ENCODE data around the gene RPTOR.
"Not testable (repeated sequence)": the region's sequence is repeated elsewhere in the genome, so short reads cannot be mapped to it uniquely, and the experiment has no call there.

The RPTOR gene

DNA sequence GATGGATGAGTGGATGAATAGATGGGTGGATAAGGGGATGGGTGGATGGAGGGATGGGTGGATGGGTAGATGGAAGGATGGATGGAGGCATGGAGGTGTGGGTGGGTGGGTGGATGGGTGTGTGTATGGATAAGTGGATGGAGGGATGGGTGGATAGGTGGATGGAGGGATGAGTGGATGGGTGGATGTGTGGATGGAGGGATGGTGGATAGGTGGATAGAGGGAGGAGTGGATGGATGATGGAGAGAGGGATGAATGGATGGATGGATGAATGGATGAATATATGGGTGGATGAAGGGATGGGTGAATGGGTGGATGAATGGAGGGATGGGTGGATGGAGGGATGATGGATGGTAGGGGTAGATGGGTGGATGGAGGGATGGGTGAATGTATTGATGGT lies 40.7 kb upstream of the RPTOR start:
- Histone ChIP-seq H2AFZ (ENCODE audit: low read length) (no peak overlapping the region), H3K27me3 (ENCODE audit: insufficient read depth, low read length) (no peaks in the 10 kb centered on the region; the same call in 1 of the 2 replicates), H3K36me3 (ENCODE audit: insufficient read depth, low read length) (no peaks in the 10 kb centered on the region; the same call in 1 of the 2 replicates), H3K4me2 (ENCODE audit: low read length) (no peak overlapping the region), H3K9me2 (ENCODE audit: low read depth, low read length) (no peaks in the 10 kb centered on the region), H3K27ac (ENCODE audit: low read depth, low read length, poor library complexity, severe bottlenecking) (no peak overlapping the region), H3K4me1 (ENCODE audit: insufficient read depth, low read length, severe bottlenecking) (peaks cover 21% of the 10 kb centered on the region), H3K4me3 (ENCODE audit: low read depth, low read length, poor library complexity, severe bottlenecking) (no peak overlapping the region), H3K9me3 (ENCODE audit: low read length) (no peaks in the 10 kb centered on the region), H3K79me2 (ENCODE audit: insufficient read depth, low read length) (no peaks in the 10 kb centered on the region), H4K20me1 (ENCODE audit: insufficient read depth, low read length) (no peaks in the 10 kb centered on the region), H3F3A (ENCODE audit: insufficient read depth, low read length) (no peaks in the 10 kb centered on the region), H3K9ac (ENCODE audit: low read length) (no peak overlapping the region)
- TF ChIP-seq CTCF (IDR thresholded peaks at IDR 0.05; ENCODE audit: low read length) (no peak), EZH2 (IDR thresholded peaks at IDR 0.05; ENCODE audit: borderline replicate concordance, low read length) (no peak)

- Histone ChIP-seq H3K79me2 (ENCODE audit: insufficient read depth, low read length) (no peaks in the 10 kb centered on the region), H3K9me2 (ENCODE audit: low read depth, low read length) (no peaks in the 10 kb centered on the region), H2AFZ (ENCODE audit: low read length) (no peak overlapping the region), H3K9me3 (ENCODE audit: low read length) (no peaks in the 10 kb centered on the region), H3K9ac (ENCODE audit: low read length) (no peak overlapping the region), H3K4me2 (ENCODE audit: low read length) (no peak overlapping the region), H3K36me3 (ENCODE audit: insufficient read depth, low read length) (no peaks in the 10 kb centered on the region; the same call in 1 of the 2 replicates), H3K27ac (ENCODE audit: low read depth, low read length, poor library complexity, severe bottlenecking) (no peak overlapping the region), H4K20me1 (ENCODE audit: insufficient read depth, low read length) (no peaks in the 10 kb centered on the region), H3F3A (ENCODE audit: insufficient read depth, low read length) (no peaks in the 10 kb centered on the region), H3K4me3 (ENCODE audit: low read depth, low read length, poor library complexity, severe bottlenecking) (no peak overlapping the region), H3K27me3 (ENCODE audit: insufficient read depth, low read length) (no peaks in the 10 kb centered on the region; the same call in 1 of the 2 replicates), H3K4me1 (ENCODE audit: insufficient read depth, low read length, severe bottlenecking) (peaks cover 14% of the 10 kb centered on the region)
- TF ChIP-seq CTCF (IDR thresholded peaks at IDR 0.05; ENCODE audit: low read length): peak; percentile 26; the same call in 1 of the 2 replicates
- no peak for TF ChIP-seq EZH2 (IDR thresholded peaks at IDR 0.05; ENCODE audit: borderline replicate concordance, low read length)
Observed at GRCh38 chr17:80504686-80505413, 39.8 kb upstream of the RPTOR start.

DNA sequence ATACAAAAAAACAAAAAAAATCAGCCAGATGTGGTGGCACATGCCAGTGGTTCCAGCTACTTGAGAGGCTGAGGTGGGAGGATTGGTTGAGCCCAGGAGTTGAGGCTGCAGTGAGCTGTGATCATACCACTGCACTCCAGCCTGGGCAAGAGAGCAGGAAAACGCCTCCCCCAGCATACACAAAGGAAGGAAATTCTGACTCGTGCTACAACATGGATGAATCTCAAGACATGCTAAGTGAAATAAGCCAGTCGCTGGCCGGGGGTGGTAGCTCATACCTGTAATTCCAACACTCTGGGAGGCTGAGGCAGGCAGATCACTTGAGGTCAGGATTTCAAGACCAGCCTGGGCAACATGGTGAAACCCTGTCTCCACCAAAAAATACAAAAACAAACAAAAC lies 37.5 kb upstream of the RPTOR start:
- H3K9me2 ChIP-seq (ENCODE audit: low read depth, low read length); H3F3A ChIP-seq (ENCODE audit: insufficient read depth, low read length); H3K36me3 ChIP-seq (ENCODE audit: insufficient read depth, low read length); H3K79me2 ChIP-seq (ENCODE audit: insufficient read depth, low read length); H3K9me3 ChIP-seq (ENCODE audit: low read length); H4K20me1 ChIP-seq (ENCODE audit: insufficient read depth, low read length); H3K27ac ChIP-seq (ENCODE audit: low read depth, low read length, poor library complexity, severe bottlenecking); H3K4me3 ChIP-seq (ENCODE audit: low read depth, low read length, poor library complexity, severe bottlenecking); H2AFZ ChIP-seq (ENCODE audit: low read length); H3K4me2 ChIP-seq (ENCODE audit: low read length); H3K9ac ChIP-seq (ENCODE audit: low read length); H3K27me3 ChIP-seq (ENCODE audit: insufficient read depth, low read length): not testable (repeated sequence)
- peaks cover 11% of the 10 kb centered on the region for H3K4me1 ChIP-seq (ENCODE audit: insufficient read depth, low read length, severe bottlenecking)

GRCh38 chr17:80507965-80508364 lies 36.7 kb upstream of the RPTOR start:
- no peaks in the 10 kb centered on the region for H3K9me3 ChIP-seq (ENCODE audit: low read length)
- H3K4me2 ChIP-seq (ENCODE audit: low read length): no peak overlapping the region
- H4K20me1 ChIP-seq (ENCODE audit: insufficient read depth, low read length): no peaks in the 10 kb centered on the region
- H3K4me1 ChIP-seq (ENCODE audit: insufficient read depth, low read length, severe bottlenecking): peaks cover 8% of the 10 kb centered on the region
- no peaks in the 10 kb centered on the region; the same call in 1 of the 2 replicates for H3K36me3 ChIP-seq (ENCODE audit: insufficient read depth, low read length)
- no peak overlapping the region for H3K4me3 ChIP-seq (ENCODE audit: low read depth, low read length, poor library complexity, severe bottlenecking)
- no peaks in the 10 kb centered on the region for H3K9me2 ChIP-seq (ENCODE audit: low read depth, low read length)
- no peaks in the 10 kb centered on the region for H3K79me2 ChIP-seq (ENCODE audit: insufficient read depth, low read length)
- no peak overlapping the region for H2AFZ ChIP-seq (ENCODE audit: low read length)
- TF ChIP-seq CTCF (IDR thresholded peaks at IDR 0.05; ENCODE audit: low read length): no peak
- no peak for TF ChIP-seq EZH2 (IDR thresholded peaks at IDR 0.05; ENCODE audit: borderline replicate concordance, low read length)
- H3K27me3 ChIP-seq (ENCODE audit: insufficient read depth, low read length): no peaks in the 10 kb centered on the region; the same call in 1 of the 2 replicates
- H3K27ac ChIP-seq (ENCODE audit: low read depth, low read length, poor library complexity, severe bottlenecking): no peak overlapping the region
- H3F3A ChIP-seq (ENCODE audit: insufficient read depth, low read length): no peaks in the 10 kb centered on the region
- H3K9ac ChIP-seq (ENCODE audit: low read length): no peak overlapping the region

Measured in OCI-LY1 (cell line).